HG02763 (cell line): ENCODE measurements around the gene CDC34.

Experiments used
- ATAC-seq: cut with Tn5 transposase; IDR thresholded peaks from one replicate; pipeline ENCODE4 v1.9.1; 2021; ENCODE audit warnings: mild to moderate bottlenecking, moderate library complexity; ENCODE audit not compliant: unreplicated experiment

The CDC34 gene

GRCh38 chr19:496986-497385 lies 34.6 kb upstream of the CDC34 start:
- no peak for ATAC-seq

GRCh38 chr19:497491-497868 lies 34.1 kb upstream of the CDC34 start:
- ATAC-seq: no peak

GRCh38 chr19:497869-498510 lies 33.6 kb upstream of the CDC34 start:
- ATAC-seq: no peak

- ATAC-seq: no peak
Measured at GRCh38 chr19:498511-498891, 33.1 kb upstream of the CDC34 start.

- ATAC-seq: no peak
Measured at GRCh38 chr19:498977-499623, 32.5 kb upstream of the CDC34 start.

GRCh38 chr19:501646-502045 lies 29.9 kb upstream of the CDC34 start:
- no peak for ATAC-seq

- ATAC-seq: no peak
Measured at GRCh38 chr19:504616-505015, 26.9 kb upstream of the CDC34 start.

- peak; percentile 69 for ATAC-seq
Measured at GRCh38 chr19:506404-507285, 24.9 kb upstream of the CDC34 start.

- peak; percentile 55 for ATAC-seq
Measured at GRCh38 chr19:507286-508203, 24.0 kb upstream of the CDC34 start, which contains the start of gene TPGS1. TPGS1 (plus strand) TSS chr19:507497; CDS start chr19:507507, 10 bp downstream.

GRCh38 chr19:508204-509150 lies 23.1 kb upstream of the CDC34 start:
- no peak for ATAC-seq

GRCh38 chr19:510606-511100 lies 20.9 kb upstream of the CDC34 start:
- ATAC-seq: no peak

GRCh38 chr19:511101-511851 lies 20.3 kb upstream of the CDC34 start:
- ATAC-seq: no peak

- no peak for ATAC-seq
Measured at GRCh38 chr19:512547-513365, 18.8 kb upstream of the CDC34 start.

GRCh38 chr19:513368-514165 lies 18.0 kb upstream of the CDC34 start:
- no peak for ATAC-seq

- ATAC-seq: no peak
Measured at GRCh38 chr19:514166-514663, 17.3 kb upstream of the CDC34 start.

- no peak for ATAC-seq
Measured at GRCh38 chr19:517721-518597, 13.6 kb upstream of the CDC34 start.
